Fibroblast of lung (primary cell): ENCODE data around the gene METAP2.

Experiments
- EZH2 ChIP-seq: IDR thresholded peaks from 2 replicates; pipeline ENCODE4 v1.5.1; 2012; ENCODE audit warnings: low read length, control low read depth, mild to moderate bottlenecking; ENCODE audit errors: missing control alignments
- TF ChIP-seq, protein P1 (sequence below), 2 donors: IDR thresholded peaks in 1 of 2; conservative IDR thresholded peaks in 1 of 2; 1 replicate in 1 of 2; 2 replicates in 1 of 2; pipeline ENCODE4 v1.5.1; 2011 to 2012; ENCODE audit warnings: low read length in 2 of 2, control low read depth in 1 of 2, inconsistent platforms in 1 of 2, low read depth in 1 of 2, mild to moderate bottlenecking in 1 of 2

- TF ChIP-seq, protein P1, sequence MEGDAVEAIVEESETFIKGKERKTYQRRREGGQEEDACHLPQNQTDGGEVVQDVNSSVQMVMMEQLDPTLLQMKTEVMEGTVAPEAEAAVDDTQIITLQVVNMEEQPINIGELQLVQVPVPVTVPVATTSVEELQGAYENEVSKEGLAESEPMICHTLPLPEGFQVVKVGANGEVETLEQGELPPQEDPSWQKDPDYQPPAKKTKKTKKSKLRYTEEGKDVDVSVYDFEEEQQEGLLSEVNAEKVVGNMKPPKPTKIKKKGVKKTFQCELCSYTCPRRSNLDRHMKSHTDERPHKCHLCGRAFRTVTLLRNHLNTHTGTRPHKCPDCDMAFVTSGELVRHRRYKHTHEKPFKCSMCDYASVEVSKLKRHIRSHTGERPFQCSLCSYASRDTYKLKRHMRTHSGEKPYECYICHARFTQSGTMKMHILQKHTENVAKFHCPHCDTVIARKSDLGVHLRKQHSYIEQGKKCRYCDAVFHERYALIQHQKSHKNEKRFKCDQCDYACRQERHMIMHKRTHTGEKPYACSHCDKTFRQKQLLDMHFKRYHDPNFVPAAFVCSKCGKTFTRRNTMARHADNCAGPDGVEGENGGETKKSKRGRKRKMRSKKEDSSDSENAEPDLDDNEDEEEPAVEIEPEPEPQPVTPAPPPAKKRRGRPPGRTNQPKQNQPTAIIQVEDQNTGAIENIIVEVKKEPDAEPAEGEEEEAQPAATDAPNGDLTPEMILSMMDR (conservative IDR thresholded peaks at IDR 0.05 in 1 of 2, IDR thresholded peaks at IDR 0.05 in 1 of 2; ENCODE audit: low read depth in 1 of 2, low read length in 2 of 2), result no peak
- no peak for TF ChIP-seq EZH2
Observed at GRCh38 chr12:95474660-95474958, 657 bp downstream of the METAP2 start.
